ENCODE results near the gene GABRG3. TPM values are rescaled to one million over a fixed set of nuclear protein-coding genes. Genes with fewer than 3 reads are reported as not detected.

GABRG3 gene
- total and polyA plus RNA-seq, 2 experiments from 2014 or later, result 0.10 to 1.4 TPM

DNA sequence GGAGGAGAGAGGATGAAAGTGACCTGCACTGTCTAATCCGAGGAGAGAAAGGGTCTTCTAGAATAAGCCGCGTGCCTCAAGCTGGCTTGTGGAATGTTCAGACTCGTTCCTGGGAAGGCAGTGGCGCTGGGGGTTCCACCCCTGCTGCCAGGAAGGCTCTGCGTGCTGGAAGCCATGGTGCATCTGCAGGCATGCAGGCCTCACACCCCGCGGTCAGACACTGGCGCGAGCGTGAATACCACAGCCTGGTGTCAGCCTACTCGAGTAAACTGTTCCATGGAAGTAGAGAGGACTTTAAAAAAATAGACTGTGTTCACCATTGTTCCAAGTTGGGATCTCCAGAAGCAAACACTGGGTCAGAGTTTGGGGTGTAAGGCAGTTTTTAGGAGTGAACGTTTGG, 25.9 kb upstream of the GABRG3 start:
- H3K9me2 ChIP-seq (ENCODE audit: insufficient read depth), result no peaks in the 10 kb centered on the region
- ATAC-seq (peak; percentile 29; the same call in 2 of the 3 replicates), DNase-seq (ENCODE audit: low spot score) (no peak)
- no peak overlapping the region for H3K4me3 ChIP-seq
- H3K4me1 ChIP-seq (ENCODE audit: insufficient read depth), result no peaks in the 10 kb centered on the region
- Mint-ChIP-seq H3K4me1 (peaks cover 13% of the 10 kb centered on the region), H3K4me3 (no peak overlapping the region), H3K27ac (no peak overlapping the region; the same call in 1 of the 2 replicates), H3K9me3 (no peaks in the 10 kb centered on the region), H3K27me3 (ENCODE audit: insufficient read depth, low read depth, poor library complexity) (peaks cover 6% of the 10 kb centered on the region), H3K36me3 (ENCODE audit: low read depth) (peaks cover 9% of the 10 kb centered on the region; the same call in 1 of the 3 replicates)
- no peaks in the 10 kb centered on the region for H3K79me2 ChIP-seq (replicated peaks; ENCODE audit: insufficient read depth)
- no peaks in the 10 kb centered on the region for H4K20me1 ChIP-seq (replicated peaks; ENCODE audit: insufficient read depth)
- no peak overlapping the region for H3K27ac ChIP-seq (ENCODE audit: low read depth)
- H3F3A ChIP-seq (replicated peaks; ENCODE audit: low read depth), result no peaks in the 10 kb centered on the region
- no peaks in the 10 kb centered on the region for H3K27me3 ChIP-seq (ENCODE audit: insufficient read depth)
- no peak overlapping the region for H3K4me2 ChIP-seq
- H3K36me3 ChIP-seq (ENCODE audit: insufficient read depth), result no peaks in the 10 kb centered on the region; the same call in 1 of the 2 replicates
- TF ChIP-seq STAT1 (IDR thresholded peaks at IDR 0.05; ENCODE audit: unreplicated experiment), result no peak
- no peak for TF ChIP-seq CREB1 (CRISPR knock-in tag; IDR thresholded peaks at IDR 0.05; ENCODE audit: low read depth)
- TF ChIP-seq, protein P1, sequence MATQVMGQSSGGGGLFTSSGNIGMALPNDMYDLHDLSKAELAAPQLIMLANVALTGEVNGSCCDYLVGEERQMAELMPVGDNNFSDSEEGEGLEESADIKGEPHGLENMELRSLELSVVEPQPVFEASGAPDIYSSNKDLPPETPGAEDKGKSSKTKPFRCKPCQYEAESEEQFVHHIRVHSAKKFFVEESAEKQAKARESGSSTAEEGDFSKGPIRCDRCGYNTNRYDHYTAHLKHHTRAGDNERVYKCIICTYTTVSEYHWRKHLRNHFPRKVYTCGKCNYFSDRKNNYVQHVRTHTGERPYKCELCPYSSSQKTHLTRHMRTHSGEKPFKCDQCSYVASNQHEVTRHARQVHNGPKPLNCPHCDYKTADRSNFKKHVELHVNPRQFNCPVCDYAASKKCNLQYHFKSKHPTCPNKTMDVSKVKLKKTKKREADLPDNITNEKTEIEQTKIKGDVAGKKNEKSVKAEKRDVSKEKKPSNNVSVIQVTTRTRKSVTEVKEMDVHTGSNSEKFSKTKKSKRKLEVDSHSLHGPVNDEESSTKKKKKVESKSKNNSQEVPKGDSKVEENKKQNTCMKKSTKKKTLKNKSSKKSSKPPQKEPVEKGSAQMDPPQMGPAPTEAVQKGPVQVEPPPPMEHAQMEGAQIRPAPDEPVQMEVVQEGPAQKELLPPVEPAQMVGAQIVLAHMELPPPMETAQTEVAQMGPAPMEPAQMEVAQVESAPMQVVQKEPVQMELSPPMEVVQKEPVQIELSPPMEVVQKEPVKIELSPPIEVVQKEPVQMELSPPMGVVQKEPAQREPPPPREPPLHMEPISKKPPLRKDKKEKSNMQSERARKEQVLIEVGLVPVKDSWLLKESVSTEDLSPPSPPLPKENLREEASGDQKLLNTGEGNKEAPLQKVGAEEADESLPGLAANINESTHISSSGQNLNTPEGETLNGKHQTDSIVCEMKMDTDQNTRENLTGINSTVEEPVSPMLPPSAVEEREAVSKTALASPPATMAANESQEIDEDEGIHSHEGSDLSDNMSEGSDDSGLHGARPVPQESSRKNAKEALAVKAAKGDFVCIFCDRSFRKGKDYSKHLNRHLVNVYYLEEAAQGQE (IDR thresholded peaks at IDR 0.05; ENCODE audit: unreplicated experiment), result no peak
- TF ChIP-seq EZH2 (IDR thresholded peaks at IDR 0.05; ENCODE audit: low read depth, unreplicated experiment), result no peak
- no peak overlapping the region for H2AFZ ChIP-seq

DNA sequence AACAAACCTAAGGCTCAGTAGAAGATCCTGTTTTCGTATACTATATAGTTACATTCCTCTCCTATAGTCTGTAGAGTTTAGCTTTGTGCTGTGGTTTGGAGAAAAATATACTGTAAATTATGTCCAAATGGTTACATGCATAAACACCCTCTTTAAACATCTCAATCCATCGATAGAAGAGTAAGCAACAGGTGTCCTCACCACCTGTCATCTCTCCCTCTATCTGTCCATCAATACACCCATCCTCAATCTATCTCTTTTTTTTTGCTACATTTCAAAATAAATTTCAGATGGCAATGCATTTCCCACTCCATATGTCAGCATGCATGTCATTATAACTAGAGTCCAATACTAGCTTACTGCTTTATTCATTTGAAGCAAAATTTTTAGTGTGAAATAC, 21.0 kb upstream of the GABRG3 start:
- H3K27me3 Mint-ChIP-seq (ENCODE audit: insufficient read depth, low read depth, poor library complexity), result peaks cover 6% of the 10 kb centered on the region
- Histone ChIP-seq H3K9me2 (ENCODE audit: insufficient read depth) (no peaks in the 10 kb centered on the region), H2AFZ (no peak overlapping the region), H3F3A (replicated peaks; ENCODE audit: low read depth) (no peaks in the 10 kb centered on the region), H4K20me1 (replicated peaks; ENCODE audit: insufficient read depth) (no peaks in the 10 kb centered on the region), H3K4me3 (no peak overlapping the region), H3K36me3 (ENCODE audit: insufficient read depth) (0 out of 2 replicates have a peak, but pooled peaks cover 2% of the 10 kb centered on the region), H3K27me3 (ENCODE audit: insufficient read depth) (no peaks in the 10 kb centered on the region), H3K79me2 (replicated peaks; ENCODE audit: insufficient read depth) (no peaks in the 10 kb centered on the region), H3K4me2 (no peak overlapping the region), H3K4me1 (ENCODE audit: insufficient read depth) (no peaks in the 10 kb centered on the region), H3K27ac (ENCODE audit: low read depth) (no peak overlapping the region)
- no peak for ATAC-seq
- peaks cover 14% of the 10 kb centered on the region for H3K9me3 Mint-ChIP-seq
- no peak overlapping the region for H3K4me3 Mint-ChIP-seq
- peaks cover 3% of the 10 kb centered on the region; the same call in 1 of the 3 replicates for H3K4me1 Mint-ChIP-seq
- no peak for DNase-seq (ENCODE audit: low spot score)
- H3K36me3 Mint-ChIP-seq (ENCODE audit: low read depth), result no peaks in the 10 kb centered on the region
- H3K27ac Mint-ChIP-seq, result no peak overlapping the region
- TF ChIP-seq, protein P1 (IDR thresholded peaks at IDR 0.05; ENCODE audit: unreplicated experiment), result no peak
- TF ChIP-seq ZNF114 (CRISPR knock-in tag; IDR thresholded peaks at IDR 0.05) (no peak), POLR2AphosphoS5 (IDR thresholded peaks at IDR 0.05; ENCODE audit: low read depth) (no peak), EZH2phosphoT487 (IDR thresholded peaks at IDR 0.05; ENCODE audit: unreplicated experiment) (no peak), NANOG (IDR thresholded peaks at IDR 0.05; ENCODE audit: borderline replicate concordance) (no peak)
- TF ChIP-seq, protein P2, sequence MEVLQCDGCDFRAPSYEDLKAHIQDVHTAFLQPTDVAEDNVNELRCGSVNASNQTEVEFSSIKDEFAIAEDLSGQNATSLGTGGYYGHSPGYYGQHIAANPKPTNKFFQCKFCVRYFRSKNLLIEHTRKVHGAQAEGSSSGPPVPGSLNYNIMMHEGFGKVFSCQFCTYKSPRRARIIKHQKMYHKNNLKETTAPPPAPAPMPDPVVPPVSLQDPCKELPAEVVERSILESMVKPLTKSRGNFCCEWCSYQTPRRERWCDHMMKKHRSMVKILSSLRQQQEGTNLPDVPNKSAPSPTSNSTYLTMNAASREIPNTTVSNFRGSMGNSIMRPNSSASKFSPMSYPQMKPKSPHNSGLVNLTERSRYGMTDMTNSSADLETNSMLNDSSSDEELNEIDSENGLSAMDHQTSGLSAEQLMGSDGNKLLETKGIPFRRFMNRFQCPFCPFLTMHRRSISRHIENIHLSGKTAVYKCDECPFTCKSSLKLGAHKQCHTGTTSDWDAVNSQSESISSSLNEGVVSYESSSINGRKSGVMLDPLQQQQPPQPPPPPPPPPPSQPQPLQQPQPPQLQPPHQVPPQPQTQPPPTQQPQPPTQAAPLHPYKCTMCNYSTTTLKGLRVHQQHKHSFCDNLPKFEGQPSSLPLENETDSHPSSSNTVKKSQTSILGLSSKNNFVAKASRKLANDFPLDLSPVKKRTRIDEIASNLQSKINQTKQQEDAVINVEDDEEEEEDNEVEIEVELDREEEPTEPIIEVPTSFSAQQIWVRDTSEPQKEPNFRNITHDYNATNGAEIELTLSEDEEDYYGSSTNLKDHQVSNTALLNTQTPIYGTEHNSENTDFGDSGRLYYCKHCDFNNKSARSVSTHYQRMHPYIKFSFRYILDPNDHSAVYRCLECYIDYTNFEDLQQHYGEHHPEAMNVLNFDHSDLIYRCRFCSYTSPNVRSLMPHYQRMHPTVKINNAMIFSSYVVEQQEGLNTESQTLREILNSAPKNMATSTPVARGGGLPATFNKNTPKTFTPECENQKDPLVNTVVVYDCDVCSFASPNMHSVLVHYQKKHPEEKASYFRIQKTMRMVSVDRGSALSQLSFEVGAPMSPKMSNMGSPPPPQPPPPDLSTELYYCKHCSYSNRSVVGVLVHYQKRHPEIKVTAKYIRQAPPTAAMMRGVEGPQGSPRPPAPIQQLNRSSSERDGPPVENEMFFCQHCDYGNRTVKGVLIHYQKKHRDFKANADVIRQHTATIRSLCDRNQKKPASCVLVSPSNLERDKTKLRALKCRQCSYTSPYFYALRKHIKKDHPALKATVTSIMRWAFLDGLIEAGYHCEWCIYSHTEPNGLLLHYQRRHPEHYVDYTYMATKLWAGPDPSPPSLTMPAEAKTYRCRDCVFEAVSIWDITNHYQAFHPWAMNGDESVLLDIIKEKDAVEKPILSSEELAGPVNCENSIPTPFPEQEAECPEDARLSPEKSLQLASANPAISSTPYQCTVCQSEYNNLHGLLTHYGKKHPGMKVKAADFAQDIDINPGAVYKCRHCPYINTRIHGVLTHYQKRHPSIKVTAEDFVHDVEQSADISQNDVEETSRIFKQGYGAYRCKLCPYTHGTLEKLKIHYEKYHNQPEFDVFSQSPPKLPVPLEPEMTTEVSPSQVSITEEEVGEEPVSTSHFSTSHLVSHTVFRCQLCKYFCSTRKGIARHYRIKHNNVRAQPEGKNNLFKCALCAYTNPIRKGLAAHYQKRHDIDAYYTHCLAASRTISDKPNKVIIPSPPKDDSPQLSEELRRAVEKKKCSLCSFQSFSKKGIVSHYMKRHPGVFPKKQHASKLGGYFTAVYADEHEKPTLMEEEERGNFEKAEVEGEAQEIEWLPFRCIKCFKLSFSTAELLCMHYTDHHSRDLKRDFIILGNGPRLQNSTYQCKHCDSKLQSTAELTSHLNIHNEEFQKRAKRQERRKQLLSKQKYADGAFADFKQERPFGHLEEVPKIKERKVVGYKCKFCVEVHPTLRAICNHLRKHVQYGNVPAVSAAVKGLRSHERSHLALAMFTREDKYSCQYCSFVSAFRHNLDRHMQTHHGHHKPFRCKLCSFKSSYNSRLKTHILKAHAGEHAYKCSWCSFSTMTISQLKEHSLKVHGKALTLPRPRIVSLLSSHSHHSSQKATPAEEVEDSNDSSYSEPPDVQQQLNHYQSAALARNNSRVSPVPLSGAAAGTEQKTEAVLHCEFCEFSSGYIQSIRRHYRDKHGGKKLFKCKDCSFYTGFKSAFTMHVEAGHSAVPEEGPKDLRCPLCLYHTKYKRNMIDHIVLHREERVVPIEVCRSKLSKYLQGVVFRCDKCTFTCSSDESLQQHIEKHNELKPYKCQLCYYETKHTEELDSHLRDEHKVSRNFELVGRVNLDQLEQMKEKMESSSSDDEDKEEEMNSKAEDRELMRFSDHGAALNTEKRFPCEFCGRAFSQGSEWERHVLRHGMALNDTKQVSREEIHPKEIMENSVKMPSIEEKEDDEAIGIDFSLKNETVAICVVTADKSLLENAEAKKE (CRISPR knock-in tag; IDR thresholded peaks at IDR 0.05), result no peak

Measured in GM23338 (cell line).